ENCODE results near the gene ZNF57.
"Not testable (repeated sequence)": the region's sequence is repeated elsewhere in the genome, so short reads cannot be mapped to it uniquely, and the experiment has no call there.

ZNF57 gene

GRCh38 chr19:2890531-2890930 lies 10.2 kb upstream of the ZNF57 start:
- in situ Hi-C loops (cut with MboI; ENCODE audit: low sequenced_read_pairs) = not testable (repeated sequence)

GRCh38 chr19:2896694-2897093 lies 4.0 kb upstream of the ZNF57 start:
- in situ Hi-C loops (cut with MboI; ENCODE audit: low sequenced_read_pairs) = no loop called here

GRCh38 chr19:2902590-2903218 lies 2.0 kb downstream of the ZNF57 start:
- in situ Hi-C loops (cut with MboI; ENCODE audit: low sequenced_read_pairs) = no loop called here

GRCh38 chr19:2903326-2903725 lies 2.6 kb downstream of the ZNF57 start:
- in situ Hi-C loops (cut with MboI; ENCODE audit: low sequenced_read_pairs) = not testable (repeated sequence)

- in situ Hi-C loops (cut with MboI; ENCODE audit: low sequenced_read_pairs) = no loop called here
Measured at GRCh38 chr19:2905918-2906519, 5.3 kb downstream of the ZNF57 start.

- in situ Hi-C loops (cut with MboI; ENCODE audit: low sequenced_read_pairs) = no loop called here
Measured at GRCh38 chr19:2906631-2907195, 6.0 kb downstream of the ZNF57 start.

GRCh38 chr19:2912306-2912705 lies 11.6 kb downstream of the ZNF57 start:
- in situ Hi-C loops (cut with MboI; ENCODE audit: low sequenced_read_pairs) = no loop called here

GRCh38 chr19:2917275-2918184 lies 16.8 kb downstream of the ZNF57 start:
- in situ Hi-C loops (cut with MboI; ENCODE audit: low sequenced_read_pairs) = no loop called here

GRCh38 chr19:2922987-2923386 lies 22.3 kb downstream of the ZNF57 start:
- in situ Hi-C loops (cut with MboI; ENCODE audit: low sequenced_read_pairs) = no loop called here

- in situ Hi-C loops (cut with MboI; ENCODE audit: low sequenced_read_pairs) = no loop called here
Measured at GRCh38 chr19:2923510-2923909, 22.8 kb downstream of the ZNF57 start.

GRCh38 chr19:2926341-2927031 lies 25.8 kb downstream of the ZNF57 start:
- in situ Hi-C loops (cut with MboI; ENCODE audit: low sequenced_read_pairs) = loop anchor here (25.0 kb wide), 1 partner anchor 89 kb away; the partner anchor contains the start of gene ZNF555

GRCh38 chr19:2927032-2927430 lies 26.3 kb downstream of the ZNF57 start:
- in situ Hi-C loops (cut with MboI; ENCODE audit: low sequenced_read_pairs) = loop anchor here (25.0 kb wide), 1 partner anchor 90 kb away; the partner anchor contains the start of gene ZNF555

- in situ Hi-C loops (cut with MboI; ENCODE audit: low sequenced_read_pairs) = loop anchor here (25.0 kb wide), 1 partner anchor 96 kb away; the partner anchor contains the start of gene ZNF555
Measured at GRCh38 chr19:2933490-2933910, 32.8 kb downstream of the ZNF57 start.

GRCh38 chr19:2935863-2936262 lies 35.1 kb downstream of the ZNF57 start:
- in situ Hi-C loops (cut with MboI; ENCODE audit: low sequenced_read_pairs) = loop anchor here (25.0 kb wide), 1 partner anchor 99 kb away; the partner anchor contains the start of gene ZNF555

GRCh38 chr19:2942928-2943640 lies 42.4 kb downstream of the ZNF57 start:
- in situ Hi-C loops (cut with MboI; ENCODE audit: low sequenced_read_pairs) = loop anchor here (25.0 kb wide), 1 partner anchor 106 kb away; the partner anchor contains the start of gene ZNF555

GRCh38 chr19:2944403-2944774 lies 43.7 kb downstream of the ZNF57 start:
- in situ Hi-C loops (cut with MboI; ENCODE audit: low sequenced_read_pairs) = loop anchor here (25.0 kb wide), 1 partner anchor 107 kb away; the partner anchor contains the start of gene ZNF555

GRCh38 chr19:2944775-2945574 lies 44.2 kb downstream of the ZNF57 start, which contains the start of gene ZNF77:
TSS of gene ZNF77 (minus strand) at chr19:2944971. CDS start at chr19:2944840, 131 bp downstream.
- in situ Hi-C loops (cut with MboI; ENCODE audit: low sequenced_read_pairs) = loop anchor here (25.0 kb wide), 1 partner anchor 108 kb away; the partner anchor contains the start of gene ZNF555

- in situ Hi-C loops (cut with MboI; ENCODE audit: low sequenced_read_pairs) = loop anchor here (25.0 kb wide), 1 partner anchor 108 kb away; the partner anchor contains the start of gene ZNF555
Measured at GRCh38 chr19:2945575-2946184, 45.0 kb downstream of the ZNF57 start.

Measured in HL-60/S4 treated with phorbol 12-myristate 13-acetate at 8.2 ng/mL for 4 days and 3 days (cell line).